Activated CD4-positive, alpha-beta T cell treated with anti-CD3 and anti-CD28 coated beads, Interleukin-2, amount 50 U/mL, for 4 hours (primary cell): ENCODE measurements around the gene PRKAA2.
"Not testable (repeated sequence)": the region's sequence is repeated elsewhere in the genome, so short reads cannot be mapped to it uniquely, and the experiment has no call there.

Source experiments
- DNase-seq, 2 experiments: peaks; one replicate each; pipeline ENCODE4 v3.0.0-alpha.2; 2020

PRKAA2 gene

DNA sequence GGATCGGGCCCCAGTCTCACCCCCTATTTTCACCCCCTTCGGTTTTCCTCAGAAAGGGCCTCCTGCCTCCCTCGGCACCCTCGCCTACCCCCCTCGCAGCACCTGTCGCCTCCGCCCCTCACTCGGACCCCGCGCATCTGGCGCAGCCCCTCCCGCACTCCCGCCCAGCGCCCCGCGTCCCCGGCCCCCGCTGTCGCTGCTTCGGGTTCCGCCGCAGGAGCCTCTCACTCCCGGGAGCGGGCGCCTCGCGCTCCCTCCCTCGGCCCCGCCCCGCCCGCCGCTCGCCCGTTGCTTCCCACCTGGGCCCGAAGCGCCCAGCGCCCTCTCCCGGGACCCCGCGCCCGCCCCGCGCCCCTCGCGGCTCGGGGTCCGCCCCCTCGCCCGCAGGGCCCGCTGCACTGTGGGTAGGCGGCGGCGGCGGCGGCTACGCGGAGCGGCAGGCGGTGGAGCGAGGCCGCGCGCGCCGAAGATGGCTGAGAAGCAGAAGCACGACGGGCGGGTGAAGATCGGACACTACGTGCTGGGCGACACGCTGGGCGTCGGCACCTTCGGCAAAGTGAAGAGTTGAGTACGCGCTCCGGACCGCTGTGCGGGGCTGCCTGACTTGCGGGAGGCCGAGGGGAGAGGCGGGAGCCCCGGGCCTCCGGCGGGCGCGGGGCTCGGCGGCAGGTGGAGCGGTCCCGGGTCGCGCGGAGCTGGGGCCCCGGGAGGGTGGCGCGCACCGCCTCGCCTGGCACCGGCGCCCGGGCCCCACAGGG lies at the start of gene PRKAA2:
TSS of gene PRKAA2 (plus strand) at position 396 of the 758 bp plus-strand sequence. CDS start at position 470, 74 bp downstream.
- no peak for DNase-seq

DNA sequence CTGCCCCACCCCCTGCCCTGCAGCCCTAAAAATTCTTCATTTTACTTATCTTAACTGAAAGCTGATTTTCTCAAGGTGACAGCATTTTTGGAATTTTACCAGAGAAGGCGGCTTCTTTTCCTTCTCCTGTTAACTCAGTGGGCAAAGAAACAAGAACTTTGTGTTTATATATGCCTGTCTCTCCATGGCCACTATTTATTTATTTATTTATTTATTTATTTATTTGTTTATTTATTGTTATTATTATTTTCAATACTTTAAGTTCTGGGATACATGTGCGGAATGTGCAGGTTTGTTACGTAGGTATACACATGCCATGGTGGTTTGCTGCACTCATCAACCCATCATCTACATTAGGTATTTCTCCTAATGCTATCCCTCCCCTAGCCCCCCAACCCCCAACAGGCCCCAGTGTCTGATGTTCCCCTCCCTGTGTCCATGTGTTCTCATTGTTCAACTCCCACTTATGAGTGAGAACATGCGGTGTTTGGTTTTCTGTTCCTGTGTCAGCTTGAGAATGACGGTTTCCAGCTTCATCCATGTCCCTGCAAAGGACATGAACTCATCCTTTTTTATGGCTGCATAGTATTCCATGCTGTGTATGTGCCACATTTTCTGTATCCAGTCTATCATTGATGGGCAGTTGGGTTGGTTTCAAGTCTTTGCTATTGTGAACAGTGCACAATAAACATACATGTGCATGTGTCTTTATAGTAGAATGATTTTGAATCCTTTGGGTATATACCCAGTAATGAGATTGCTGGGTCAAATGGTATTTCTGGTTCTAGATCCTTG lies 49.5 kb upstream of the PRKAA2 start:
- DNase-seq: not testable (repeated sequence)

GRCh38 chr1:56610097-56610496 lies 35.0 kb upstream of the PRKAA2 start:
- DNase-seq: not testable (repeated sequence)

DNA sequence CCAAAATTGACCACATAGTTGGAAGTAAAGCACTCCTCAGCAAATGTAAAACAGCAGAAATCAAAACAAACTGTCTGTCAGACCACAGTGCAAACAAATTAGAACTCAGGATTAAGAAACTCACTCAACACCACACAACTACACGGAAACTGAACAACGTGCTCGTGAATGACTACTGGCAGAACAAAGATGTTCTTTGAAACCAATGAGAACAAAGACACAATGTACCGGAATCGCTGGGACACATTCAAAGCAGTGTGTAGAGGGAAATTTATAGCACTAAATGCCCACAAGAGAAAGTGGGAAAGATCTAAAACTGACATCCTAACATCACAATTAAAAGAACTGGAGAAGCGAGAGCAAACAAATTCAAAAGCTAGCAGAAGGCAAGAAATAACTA lies 34.3 kb upstream of the PRKAA2 start:
- DNase-seq: not testable (repeated sequence)

- no peak for DNase-seq
These were observed 28.0 kb upstream of the PRKAA2 start for GRCh38 chr1:56617141-56617540.

DNA sequence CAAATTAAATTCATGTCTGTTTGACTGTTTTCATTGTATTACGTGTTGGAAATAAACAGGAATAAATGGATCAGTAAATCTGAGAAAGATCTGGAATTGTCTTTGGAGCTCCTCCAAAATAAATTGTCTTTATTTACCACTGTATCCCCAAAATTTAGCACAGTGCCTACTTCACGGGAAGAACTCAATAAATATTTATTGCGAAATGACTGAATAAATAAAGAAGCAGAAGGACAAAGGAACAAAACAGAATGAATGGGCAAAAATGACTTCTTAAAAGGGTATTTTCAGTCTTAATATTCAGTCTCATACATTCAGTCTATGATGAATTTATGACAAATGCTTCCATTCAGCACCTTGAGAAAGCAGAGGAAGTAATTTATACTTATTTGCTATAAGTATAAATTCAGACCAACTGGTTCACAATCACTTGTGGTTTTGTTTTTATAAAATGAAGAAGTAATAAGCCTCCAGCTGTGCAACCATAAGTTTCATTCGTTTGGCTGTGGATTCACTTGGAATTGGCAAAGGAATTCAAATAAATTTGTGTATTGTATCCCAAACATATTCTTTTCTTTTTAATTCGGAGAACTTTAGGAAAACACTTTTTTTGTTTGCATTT lies 19.2 kb upstream of the PRKAA2 start:
- no peak for DNase-seq

GRCh38 chr1:56626546-56626945 lies 18.6 kb upstream of the PRKAA2 start:
- DNase-seq: no peak

DNA sequence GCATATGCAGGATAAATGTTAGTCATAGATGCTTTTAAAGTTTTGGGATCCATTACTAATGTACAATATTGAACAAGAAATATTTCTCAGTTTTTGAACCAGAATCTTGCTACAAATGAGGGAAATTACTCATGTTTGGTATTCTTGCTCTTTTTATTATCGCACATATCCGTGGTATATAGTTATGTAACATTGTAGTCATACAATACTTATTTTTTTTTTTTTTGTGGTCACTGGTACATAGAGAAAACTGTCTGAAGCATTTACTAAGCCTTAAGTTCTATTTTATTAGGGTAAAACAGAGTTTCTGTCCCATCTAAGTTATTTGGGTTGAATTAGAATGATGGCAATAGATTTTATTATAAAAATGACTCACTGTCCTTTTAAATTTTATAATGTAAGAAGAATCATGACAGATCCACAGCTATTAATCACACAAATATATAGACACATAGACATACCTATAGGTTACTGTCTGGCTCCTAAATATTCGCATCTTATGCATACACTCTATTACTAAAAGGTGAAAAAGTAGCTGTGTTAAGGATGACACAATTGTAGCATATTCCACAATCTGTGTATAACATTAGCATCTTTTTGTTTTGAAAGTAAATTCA lies 18.0 kb upstream of the PRKAA2 start:
- DNase-seq: no peak

- DNase-seq: no peak
These were observed 17.5 kb upstream of the PRKAA2 start for GRCh38 chr1:56627636-56628039.

GRCh38 chr1:56630786-56631185 lies 14.3 kb upstream of the PRKAA2 start:
- no peak for DNase-seq

- DNase-seq: no peak
These were observed 13.2 kb upstream of the PRKAA2 start for GRCh38 chr1:56631901-56632300.

GRCh38 chr1:56634981-56635380 lies 10.1 kb upstream of the PRKAA2 start:
- no peak for DNase-seq

- DNase-seq: no peak
These were observed 6.9 kb upstream of the PRKAA2 start for GRCh38 chr1:56638248-56638647.

DNA sequence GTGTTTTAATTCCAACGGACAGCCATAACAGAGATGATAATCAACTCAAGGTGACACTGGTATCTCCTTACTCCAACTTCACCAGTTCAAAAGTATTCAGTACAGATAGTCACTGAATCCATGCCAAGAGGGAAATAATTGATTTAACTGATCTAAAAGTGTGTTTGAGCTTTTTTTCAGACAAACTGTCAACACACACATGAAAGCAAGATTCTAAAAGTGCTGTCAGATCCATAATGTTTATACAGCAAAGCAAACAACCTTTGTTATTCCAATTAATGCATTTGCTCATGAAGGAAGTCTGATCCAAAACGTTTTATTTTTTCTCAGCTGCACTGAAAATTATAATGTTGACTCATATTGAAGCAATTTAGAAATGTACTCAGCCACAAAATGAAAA lies 5.9 kb upstream of the PRKAA2 start:
- no peak for DNase-seq

DNA sequence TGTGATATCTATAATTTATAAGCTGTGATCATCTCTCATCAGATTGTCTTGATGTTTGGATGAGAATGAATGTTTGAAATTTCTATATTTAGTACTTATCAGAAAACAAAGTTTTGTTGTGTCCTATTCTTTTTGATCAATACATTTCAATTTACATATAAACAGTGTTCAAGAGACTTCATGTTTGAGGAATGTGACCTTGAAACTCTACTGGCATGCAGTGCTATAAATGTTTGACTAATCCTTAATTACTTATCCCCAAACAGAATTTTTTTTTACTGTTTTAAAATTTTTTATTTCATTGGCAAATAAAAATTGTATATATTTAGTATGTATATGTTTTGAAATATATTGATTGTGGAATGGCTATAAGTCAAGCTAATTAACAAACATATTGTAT lies 1.5 kb upstream of the PRKAA2 start:
- no peak for DNase-seq

- no peak for DNase-seq
These were observed 823 bp upstream of the PRKAA2 start for GRCh38 chr1:56644064-56644918.

DNA sequence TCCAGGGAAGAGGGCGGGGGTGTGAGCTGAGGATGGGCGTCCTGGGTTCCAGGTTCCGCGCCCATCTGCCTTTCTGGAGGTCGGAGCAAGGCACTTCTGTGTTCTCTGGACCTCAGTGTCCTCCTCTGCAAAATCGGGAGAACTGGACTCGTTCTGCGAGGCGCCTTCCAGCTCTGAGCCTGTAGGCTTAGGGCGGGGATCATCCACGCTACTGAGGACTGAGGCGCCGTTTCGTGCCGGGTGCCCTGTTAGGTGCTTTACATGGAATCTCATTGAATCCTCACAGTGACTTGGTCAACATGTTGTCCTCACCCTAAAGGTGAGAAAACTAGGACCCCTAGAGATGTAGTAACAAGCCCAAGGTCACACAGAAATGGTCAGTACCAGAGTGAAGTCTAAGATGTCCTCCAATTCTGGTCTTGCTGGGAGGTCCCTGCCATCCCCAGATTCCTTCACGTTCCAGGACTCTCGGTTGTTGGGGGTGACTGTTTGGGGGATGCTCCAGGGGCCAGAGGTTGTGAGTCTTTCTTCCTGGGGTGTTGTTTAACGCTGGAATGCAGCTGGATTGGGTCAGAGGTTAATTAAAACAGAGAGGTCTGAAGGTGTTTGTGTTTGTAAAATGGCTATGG lies 677 bp downstream of the PRKAA2 start:
- no peak for DNase-seq

DNA sequence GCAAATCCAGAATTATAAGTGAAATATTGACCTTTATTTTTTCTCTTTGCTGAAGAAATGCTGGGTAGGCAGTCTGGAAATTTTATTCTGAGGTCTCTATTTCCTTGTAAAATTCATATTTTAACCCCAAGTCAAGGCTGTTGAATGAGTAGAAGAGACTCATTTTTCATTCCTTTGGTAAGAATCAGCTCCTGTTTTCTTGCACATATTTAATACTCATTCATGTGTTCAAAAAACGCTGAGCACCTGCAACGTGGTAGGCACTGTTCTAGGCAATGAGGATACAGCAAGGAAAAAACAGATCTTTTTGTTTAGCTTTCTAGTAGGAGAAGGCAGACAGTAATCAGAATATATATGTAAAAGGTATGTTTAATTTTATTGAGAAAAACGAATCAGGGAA lies 1.5 kb downstream of the PRKAA2 start:
- DNase-seq: no peak

- DNase-seq: no peak
These were observed 2.0 kb downstream of the PRKAA2 start for GRCh38 chr1:56647106-56647505.

DNA sequence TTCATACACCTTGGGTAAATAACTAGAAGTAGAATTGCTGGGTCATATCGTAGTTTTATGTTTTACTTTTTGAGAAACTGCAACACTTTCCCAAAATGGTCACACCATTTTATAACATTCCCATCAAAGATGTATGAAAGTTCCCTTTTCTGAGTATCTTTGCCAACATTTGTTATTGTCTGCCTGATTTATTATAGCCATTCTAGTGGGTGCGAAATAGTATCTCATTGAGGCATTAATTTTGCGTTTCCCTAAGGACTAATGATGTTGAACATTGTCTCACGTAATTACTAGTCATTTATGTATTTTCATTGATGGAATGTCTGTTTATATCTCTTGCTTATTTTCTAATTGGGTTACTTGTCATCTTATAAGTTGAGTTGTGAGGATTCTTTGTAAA lies 3.4 kb downstream of the PRKAA2 start:
- no peak for DNase-seq

DNA sequence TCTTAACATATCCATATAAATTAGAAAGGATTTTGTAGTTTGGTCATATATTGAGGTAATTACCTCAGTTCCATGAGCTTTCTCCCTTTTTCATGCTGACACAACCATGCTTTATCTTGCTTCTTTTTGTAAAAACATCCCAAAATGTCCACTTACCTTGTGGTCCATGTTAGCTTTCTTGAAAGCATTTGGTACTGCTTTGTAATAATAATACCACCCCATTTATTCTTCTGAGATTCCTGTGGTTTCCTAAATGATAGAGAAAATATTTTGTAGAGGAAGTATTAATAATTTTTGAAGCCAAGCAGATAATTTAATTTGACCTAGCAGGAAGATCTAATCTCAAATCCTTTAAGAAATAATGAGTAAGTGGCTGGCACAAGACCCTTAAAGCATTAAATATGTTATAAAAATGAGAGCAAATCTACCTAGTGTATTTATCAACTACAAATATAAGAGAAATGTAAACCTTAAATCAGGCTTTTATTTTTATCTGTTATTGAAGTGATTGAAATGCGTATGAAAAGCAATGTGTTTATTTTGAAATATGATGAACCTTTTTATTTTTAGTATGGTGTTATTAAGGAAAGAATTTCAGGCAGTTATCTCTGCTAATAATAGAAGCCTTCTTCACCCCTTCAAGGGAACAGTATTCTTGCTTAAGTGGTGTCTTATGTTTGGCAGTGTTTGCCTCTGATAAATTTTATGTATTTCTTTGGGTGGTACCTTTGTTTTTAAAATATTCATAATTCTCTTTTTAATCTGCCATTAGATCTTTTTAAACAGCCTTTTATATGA lies 9.2 kb downstream of the PRKAA2 start:
- DNase-seq: no peak
